Uterus (tissue), 4 donors: ENCODE results near the gene AP2A2. TPM values are rescaled to one million over a fixed set of nuclear protein-coding genes. Genes with fewer than 3 reads are reported as not detected.
"Not testable (repeated sequence)": the region's sequence is repeated elsewhere in the genome, so short reads cannot be mapped to it uniquely, and the experiment has no call there.

Experiments used
- DNase-seq, 2 donors: peaks; one replicate each; pipeline ENCODE4 v3.0.0-alpha.2; 2019 to 2020
- H3K27ac ChIP-seq, 2 donors: fragments of 200-600 bp; sonication (generic); 1 replicate in 1 of 2; 2 replicates in 1 of 2; pipeline ENCODE4 v1.5.1; 2016 to 2018
- H3K27me3 ChIP-seq, 2 donors: fragments of 200-600 bp; sonication (generic); one replicate each; pipeline ENCODE4 v1.5.1; 2018 to 2019; ENCODE audit warnings: control low read depth in 1 of 2
- H3K36me3 ChIP-seq, 2 donors: fragments of 200-600 bp; sonication (generic); one replicate each; pipeline ENCODE4 v1.5.1; 2019; ENCODE audit warnings: control low read depth in 1 of 2
- H3K4me1 ChIP-seq, 2 donors: fragments of 200-600 bp; sonication (generic); one replicate each; pipeline ENCODE4 v1.5.1; 2018 to 2019; ENCODE audit warnings: control low read depth in 1 of 2
- H3K4me3 ChIP-seq, 2 donors: fragments of 200-600 bp; sonication (generic); 1 replicate in 1 of 2; 2 replicates in 1 of 2; pipeline ENCODE4 v1.5.1; 2018 to 2019; ENCODE audit warnings: mild to moderate bottlenecking in 1 of 2
- H3K9me3 ChIP-seq, 2 donors: fragments of 200-600 bp; sonication (generic); one replicate each; pipeline ENCODE4 v1.5.1; 2019; ENCODE audit warnings: control low read depth in 1 of 2
- POLR2A ChIP-seq, 2 donors: fragments of 450-650 bp; IDR thresholded peaks; one replicate each; pipeline ENCODE4 v1.6.1; 2016; ENCODE audit warnings: antibody characterized with exemption in 2 of 2, mild to moderate bottlenecking in 1 of 2, moderate library complexity in 1 of 2
- intact Hi-C: fragments of 100-400 bp; cut with DNase I; formaldehyde crosslinking; loops from one replicate; pipeline ENCODE4 v1.15.1; 2023; ENCODE audit warnings: low total_unique reads
- total RNA-seq, 4 donors: library from RNA; depleted of rRNA in 3 of 4; stranded (reverse); fragments of >200 nt in 3 of 4; gene quantifications; one replicate each; pipeline versions ENCODE4 v1.1.0 to v1.2.4, GENCODE V29; 2014 to 2023
- TF ChIP-seq, protein P1 (sequence below), 4 experiments: fragments of 200-600 bp in 2 of 4; fragments of 450-650 bp in 2 of 4; sonication (generic) in 2 of 4; IDR thresholded peaks; one replicate each; pipeline ENCODE4 v1.5.1; 2016 to 2019; ENCODE audit warnings: antibody characterized with exemption in 4 of 4, mild to moderate bottlenecking in 2 of 4, moderate library complexity in 1 of 4
- donor health status: DM: yes; HTN: yes; CAD: no.

AP2A2 gene
- total RNA-seq, 4 donors from 2014 or later: 25.6 to 120 (median 40.4) TPM

DNA sequence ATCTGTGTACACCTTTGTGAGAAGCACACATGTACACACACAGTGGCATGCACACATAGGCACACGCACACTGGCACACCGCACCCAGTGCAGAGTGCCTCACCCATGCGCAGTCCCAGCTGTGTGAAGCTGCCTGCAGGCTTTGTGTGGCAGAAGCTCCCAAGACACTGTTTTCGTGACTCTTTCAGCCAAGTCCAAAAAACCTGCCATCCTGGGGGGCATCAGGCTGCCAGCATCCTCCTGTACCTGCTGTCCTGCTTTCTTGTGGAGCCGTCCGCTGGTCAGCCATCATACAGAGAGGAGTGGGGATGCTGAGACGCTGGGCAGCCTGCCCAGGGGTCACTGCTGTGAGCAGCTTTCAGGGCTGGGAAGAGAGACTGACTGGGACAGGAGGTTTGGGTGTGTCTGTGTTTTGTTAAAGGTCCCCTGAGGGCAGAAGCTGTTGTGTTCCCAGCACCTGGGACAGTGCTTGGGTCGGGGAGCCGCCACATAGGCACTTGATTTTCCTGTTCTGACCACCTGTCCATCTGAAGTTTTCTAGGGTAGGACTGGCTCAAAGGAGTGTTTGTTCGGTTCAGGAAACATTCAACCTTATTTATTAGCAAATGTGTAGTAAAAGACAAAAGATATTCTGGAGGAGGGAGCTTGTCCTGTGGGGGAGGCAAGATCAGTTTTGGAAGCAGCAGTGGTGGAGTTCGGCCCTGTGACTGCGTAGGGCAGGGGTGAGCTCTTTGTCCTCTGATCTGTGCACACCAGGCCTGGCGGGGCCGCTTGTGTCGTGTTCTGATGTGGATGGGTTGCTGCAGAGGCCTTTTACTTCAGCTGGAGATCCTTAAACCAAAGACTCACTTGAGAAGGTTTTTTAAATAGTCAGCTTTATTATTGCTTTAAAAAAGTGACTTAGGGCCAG, 29.7 kb downstream of the AP2A2 start:
- intact Hi-C loops: no loop called here
- Histone ChIP-seq H3K4me1 (peaks cover 0 to 5% of the 10 kb centered on the region in 2 donors), H3K4me3 (no peak overlapping the region), H3K27ac (no peak overlapping the region), H3K36me3 (no peaks in the 10 kb centered on the region), H3K27me3 (no peaks in the 10 kb centered on the region), H3K9me3 (no peaks in the 10 kb centered on the region)
- TF ChIP-seq, protein P1, sequence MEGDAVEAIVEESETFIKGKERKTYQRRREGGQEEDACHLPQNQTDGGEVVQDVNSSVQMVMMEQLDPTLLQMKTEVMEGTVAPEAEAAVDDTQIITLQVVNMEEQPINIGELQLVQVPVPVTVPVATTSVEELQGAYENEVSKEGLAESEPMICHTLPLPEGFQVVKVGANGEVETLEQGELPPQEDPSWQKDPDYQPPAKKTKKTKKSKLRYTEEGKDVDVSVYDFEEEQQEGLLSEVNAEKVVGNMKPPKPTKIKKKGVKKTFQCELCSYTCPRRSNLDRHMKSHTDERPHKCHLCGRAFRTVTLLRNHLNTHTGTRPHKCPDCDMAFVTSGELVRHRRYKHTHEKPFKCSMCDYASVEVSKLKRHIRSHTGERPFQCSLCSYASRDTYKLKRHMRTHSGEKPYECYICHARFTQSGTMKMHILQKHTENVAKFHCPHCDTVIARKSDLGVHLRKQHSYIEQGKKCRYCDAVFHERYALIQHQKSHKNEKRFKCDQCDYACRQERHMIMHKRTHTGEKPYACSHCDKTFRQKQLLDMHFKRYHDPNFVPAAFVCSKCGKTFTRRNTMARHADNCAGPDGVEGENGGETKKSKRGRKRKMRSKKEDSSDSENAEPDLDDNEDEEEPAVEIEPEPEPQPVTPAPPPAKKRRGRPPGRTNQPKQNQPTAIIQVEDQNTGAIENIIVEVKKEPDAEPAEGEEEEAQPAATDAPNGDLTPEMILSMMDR (IDR thresholded peaks at IDR 0.05): no peak
- no peak for TF ChIP-seq POLR2A (IDR thresholded peaks at IDR 0.05)
- no peak for DNase-seq

DNA sequence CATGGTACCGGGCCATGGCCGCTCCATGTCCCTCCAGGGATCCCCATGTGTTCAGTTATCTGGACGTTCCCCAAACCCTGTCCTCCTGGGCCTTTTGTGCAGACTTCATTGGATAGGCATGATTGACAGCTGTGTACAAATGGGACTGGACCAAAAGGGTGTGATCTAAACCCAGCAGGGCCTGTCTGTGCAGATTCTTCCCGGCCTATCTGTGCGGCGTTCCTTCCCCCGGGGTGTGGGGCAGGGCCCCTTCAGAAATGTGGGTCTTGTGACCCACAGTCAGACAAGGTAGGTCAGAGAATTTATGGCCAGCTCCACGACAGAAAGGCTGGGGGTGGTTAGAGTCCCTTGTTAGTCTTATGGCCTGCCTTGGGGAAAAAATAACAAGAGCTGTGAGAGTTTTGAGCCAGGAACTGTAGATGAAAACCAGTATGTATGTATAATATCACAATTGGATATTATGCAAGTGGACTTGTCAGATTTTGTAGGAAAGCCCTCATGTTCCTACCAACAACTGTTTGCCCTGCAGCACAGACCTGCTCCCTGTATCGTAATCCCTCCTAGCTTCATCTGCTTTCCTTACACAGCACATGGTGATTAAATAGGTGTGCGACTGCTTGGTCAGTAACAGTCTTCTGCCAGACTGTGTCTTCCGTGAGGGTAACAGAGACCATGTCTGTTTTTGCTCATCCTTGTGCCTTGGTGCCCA, 31.7 kb downstream of the AP2A2 start:
- H3K27me3 ChIP-seq: no peaks in the 10 kb centered on the region
- H3K9me3 ChIP-seq: no peaks in the 10 kb centered on the region
- H3K4me3 ChIP-seq: no peak overlapping the region
- no peak overlapping the region for H3K27ac ChIP-seq
- TF ChIP-seq POLR2A (IDR thresholded peaks at IDR 0.05): no peak
- TF ChIP-seq, protein P1 (IDR thresholded peaks at IDR 0.05): no peak
- H3K4me1 ChIP-seq: peaks cover 0 to 5% of the 10 kb centered on the region in 2 donors
- intact Hi-C loops: no loop called here
- DNase-seq: no peak
- no peaks in the 10 kb centered on the region for H3K36me3 ChIP-seq

GRCh38 chr11:958101-958500, 32.4 kb downstream of the AP2A2 start:
- DNase-seq: no peak
- intact Hi-C loops: no loop called here
- H3K9me3 ChIP-seq: no peaks in the 10 kb centered on the region

DNA sequence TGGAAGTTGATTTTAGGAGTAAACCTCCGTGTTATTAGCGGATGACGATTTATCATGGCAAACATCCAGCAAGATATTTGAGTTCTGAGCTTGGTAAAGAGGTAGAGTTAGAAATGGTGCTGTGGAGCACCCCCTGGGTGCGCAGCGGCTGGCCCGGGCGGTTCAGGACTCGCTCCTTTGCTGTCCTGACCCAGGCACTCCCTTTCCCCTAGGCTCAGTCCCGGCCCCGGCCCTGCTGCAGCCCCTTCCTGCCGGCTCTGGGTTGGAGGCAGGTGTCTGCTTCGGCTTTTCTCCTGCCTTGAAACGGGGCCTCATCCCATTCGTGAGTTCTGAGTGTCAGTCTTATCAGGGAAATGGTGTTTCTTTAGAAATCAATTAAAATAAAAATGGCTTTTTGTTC, 33.4 kb downstream of the AP2A2 start:
- Histone ChIP-seq H3K27me3 (no peaks in the 10 kb centered on the region), H3K36me3 (no peaks in the 10 kb centered on the region), H3K4me1 (peaks cover 0 to 5% of the 10 kb centered on the region in 2 donors), H3K9me3 (no peaks in the 10 kb centered on the region), H3K4me3 (no peak overlapping the region), H3K27ac (no peak overlapping the region)
- intact Hi-C loops: no loop called here
- TF ChIP-seq POLR2A (IDR thresholded peaks at IDR 0.05): no peak
- TF ChIP-seq, protein P1 (IDR thresholded peaks at IDR 0.05): no peak
- DNase-seq: no peak

More at GRCh38 chr11:958101-958500, 32.4 kb downstream of the AP2A2 start:
- TF ChIP-seq, protein P1 (IDR thresholded peaks at IDR 0.05): no peak
- TF ChIP-seq POLR2A (IDR thresholded peaks at IDR 0.05): no peak
- Histone ChIP-seq H3K4me1 (peaks cover 0 to 5% of the 10 kb centered on the region in 2 donors), H3K27ac (no peak overlapping the region), H3K4me3 (no peak overlapping the region), H3K27me3 (no peaks in the 10 kb centered on the region), H3K36me3 (no peaks in the 10 kb centered on the region)

DNA sequence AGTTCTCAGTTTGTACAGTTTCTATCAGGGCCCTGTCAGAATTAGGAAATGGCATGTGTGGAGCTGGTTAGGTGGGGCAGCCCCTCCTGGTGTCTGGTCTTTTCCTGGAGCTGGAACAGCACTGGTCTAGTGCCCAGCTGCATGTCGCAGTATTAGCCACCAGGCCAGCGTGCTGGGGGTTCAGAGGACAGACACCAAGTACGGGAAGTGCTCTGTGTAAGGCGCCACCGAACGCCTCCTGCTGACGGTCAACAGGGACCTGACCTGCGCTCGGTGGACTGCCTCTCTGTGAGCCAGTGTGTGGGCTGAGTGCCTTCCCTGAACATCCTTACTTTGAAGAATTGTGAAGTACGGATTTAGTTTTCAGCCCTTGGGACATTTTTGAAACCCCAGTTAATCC, 33.9 kb downstream of the AP2A2 start:
- Histone ChIP-seq H3K9me3 (no peaks in the 10 kb centered on the region), H3K36me3 (no peaks in the 10 kb centered on the region), H3K27ac (no peak overlapping the region), H3K4me3 (no peak overlapping the region), H3K4me1 (peaks cover 0 to 5% of the 10 kb centered on the region in 2 donors), H3K27me3 (no peaks in the 10 kb centered on the region)
- intact Hi-C loops: no loop called here
- TF ChIP-seq POLR2A (IDR thresholded peaks at IDR 0.05): no peak
- TF ChIP-seq, protein P1 (IDR thresholded peaks at IDR 0.05): no peak
- no peak for DNase-seq

DNA sequence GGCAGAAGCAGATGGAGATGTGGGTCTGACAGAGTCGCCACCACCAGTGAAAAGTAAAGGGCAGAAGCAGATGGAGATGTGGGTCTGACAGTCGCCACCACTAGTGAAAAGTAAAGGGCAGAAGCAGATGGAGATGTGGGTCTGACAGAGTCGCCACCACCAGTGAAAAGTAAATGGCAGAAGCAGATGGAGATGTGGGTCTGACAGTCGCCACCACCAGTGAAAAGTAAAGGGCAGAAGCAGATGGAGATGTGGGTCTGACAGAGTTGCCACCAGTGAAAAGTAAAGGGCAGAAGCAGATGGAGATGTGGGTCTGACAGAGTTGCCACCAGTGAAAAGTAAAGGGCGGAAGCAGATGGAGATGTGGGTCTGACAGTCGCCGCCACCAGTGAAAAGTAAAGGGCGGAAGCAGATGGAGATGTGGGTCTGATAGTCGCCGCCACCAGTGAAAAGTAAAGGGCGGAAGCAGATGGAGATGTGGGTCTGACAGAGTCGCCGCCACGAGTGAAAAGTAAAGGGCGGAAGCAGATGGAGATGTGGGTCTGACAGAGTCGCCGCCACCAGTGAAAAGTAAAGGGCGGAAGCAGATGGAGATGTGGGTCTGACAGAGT, 35.7 kb downstream of the AP2A2 start:
- H3K4me1 ChIP-seq, intact Hi-C loops, H3K36me3 ChIP-seq, H3K27me3 ChIP-seq, H3K27ac ChIP-seq, H3K9me3 ChIP-seq, H3K4me3 ChIP-seq, DNase-seq: not testable (repeated sequence)
